DND-41 (cell line): ENCODE data around the gene CPAMD8.

Experiments used
- ATAC-seq: fragments of 200-7000 bp; cut with Tn5 transposase; 3 replicates; pipeline ENCODE4 v1.9.1; 2021; ENCODE audit warnings: low read depth; ENCODE audit not compliant: insufficient read depth
- DNase-seq: peaks from one replicate; pipeline ENCODE4 v3.0.0-alpha.2; 2020
- H2AFZ ChIP-seq: 2 replicates; pipeline ENCODE4 v1.6.0; 2012; ENCODE audit warnings: low read depth, low read length
- H3K27ac ChIP-seq: 2 replicates; pipeline ENCODE4 v1.5.1; 2012; ENCODE audit warnings: low read length, inconsistent platforms
- H3K27me3 ChIP-seq: fragments of 200-600 bp; sonication (generic); 2 replicates; pipeline ENCODE4 v1.6.0; 2012; ENCODE audit warnings: low read length, mild to moderate bottlenecking, inconsistent platforms; ENCODE audit not compliant: insufficient read depth, poor library complexity
- H3K36me3 ChIP-seq: 2 replicates; pipeline ENCODE4 v1.5.1; 2012; ENCODE audit warnings: low read length, inconsistent platforms; ENCODE audit not compliant: insufficient read depth
- H3K4me1 ChIP-seq: 2 replicates; pipeline ENCODE4 v1.5.1; 2012; ENCODE audit warnings: mild to moderate bottlenecking, low read length; ENCODE audit not compliant: insufficient read depth
- H3K4me2 ChIP-seq: 2 replicates; pipeline ENCODE4 v1.6.0; 2012; ENCODE audit warnings: mild to moderate bottlenecking, moderate library complexity, low read length, inconsistent platforms; ENCODE audit not compliant: insufficient read depth
- H3K4me3 ChIP-seq, 2 experiments: fragments of 200-600 bp in 1 of 2; shearing (Covaris generic) in 1 of 2; 2 replicates each; pipeline ENCODE4 v1.5.1; 2012 to 2016; ENCODE audit warnings: inconsistent platforms in 2 of 2, low read length in 2 of 2, mild to moderate bottlenecking in 2 of 2, low read depth in 1 of 2, moderate library complexity in 1 of 2
- H3K79me2 ChIP-seq: 2 replicates; pipeline ENCODE4 v1.6.0; 2012; ENCODE audit warnings: low read length, inconsistent platforms; ENCODE audit not compliant: insufficient read depth
- H3K9ac ChIP-seq: 2 replicates; pipeline ENCODE4 v1.6.0; 2012; ENCODE audit warnings: low read depth, mild to moderate bottlenecking, inconsistent platforms, low read length, moderate library complexity
- H3K9me3 ChIP-seq: 2 replicates; pipeline ENCODE4 v1.5.1; 2012; ENCODE audit warnings: low read length, moderate library complexity, mild to moderate bottlenecking, inconsistent platforms; ENCODE audit not compliant: insufficient read depth, severe bottlenecking
- H4K20me1 ChIP-seq: 2 replicates; pipeline ENCODE4 v1.6.0; 2012; ENCODE audit warnings: low read length; ENCODE audit not compliant: insufficient read depth
- CTCF ChIP-seq: IDR thresholded peaks from 2 replicates; pipeline ENCODE4 v1.5.1; 2012; ENCODE audit warnings: borderline replicate concordance, low read length, moderate library complexity, mild to moderate bottlenecking; ENCODE audit not compliant: poor library complexity, severe bottlenecking; ENCODE audit errors: extremely low read depth
- EZH2 ChIP-seq: IDR thresholded peaks from 3 replicates; pipeline ENCODE4 v1.6.1; 2012; ENCODE audit warnings: borderline replicate concordance, low read depth, mild to moderate bottlenecking, moderate library complexity, low read length, inconsistent platforms; ENCODE audit not compliant: severe bottlenecking

CPAMD8 gene

GRCh38 chr19:16861834-16862233 lies 164.8 kb downstream of the CPAMD8 start:
- no peak overlapping the region for H3K9ac ChIP-seq
- ATAC-seq: no peak
- peaks cover 56% of the 10 kb centered on the region for H3K36me3 ChIP-seq
- H3K4me3 ChIP-seq: no peak overlapping the region
- no peak for DNase-seq
- H3K4me1 ChIP-seq: no peaks in the 10 kb centered on the region
- TF ChIP-seq CTCF (no peak), EZH2 (no peak)
- no peaks in the 10 kb centered on the region for H3K9me3 ChIP-seq
- H3K79me2 ChIP-seq: no peaks in the 10 kb centered on the region
- no peaks in the 10 kb centered on the region for H3K27me3 ChIP-seq
- H3K27ac ChIP-seq: no peak overlapping the region
- peaks cover 5% of the 10 kb centered on the region for H4K20me1 ChIP-seq
- H3K4me2 ChIP-seq: no peak overlapping the region
- H2AFZ ChIP-seq: no peak overlapping the region

- no peaks in the 10 kb centered on the region for H3K79me2 ChIP-seq
- no peaks in the 10 kb centered on the region for H3K9me3 ChIP-seq
- H3K36me3 ChIP-seq: peaks cover 52% of the 10 kb centered on the region
- H4K20me1 ChIP-seq: peaks cover 5% of the 10 kb centered on the region
- no peak overlapping the region for H3K4me2 ChIP-seq
- no peak overlapping the region for H3K9ac ChIP-seq
- no peaks in the 10 kb centered on the region for H3K27me3 ChIP-seq
- no peak for TF ChIP-seq CTCF
- no peak for TF ChIP-seq EZH2
- H3K4me3 ChIP-seq: no peak overlapping the region
- DNase-seq (no peak), ATAC-seq (no peak)
- no peaks in the 10 kb centered on the region for H3K4me1 ChIP-seq
- H3K27ac ChIP-seq: no peak overlapping the region
- no peak overlapping the region for H2AFZ ChIP-seq
These were observed 165.6 kb downstream of the CPAMD8 start for GRCh38 chr19:16861011-16861410.

- no peak for ATAC-seq
- H3K27me3 ChIP-seq: no peaks in the 10 kb centered on the region
- H3K4me3 ChIP-seq: no peak overlapping the region
- DNase-seq: no peak
- H3K9me3 ChIP-seq: no peaks in the 10 kb centered on the region
- H3K4me1 ChIP-seq: no peaks in the 10 kb centered on the region
- TF ChIP-seq EZH2 (no peak), CTCF (no peak)
- H3K36me3 ChIP-seq: peaks cover 43% of the 10 kb centered on the region
- H2AFZ ChIP-seq: no peak overlapping the region
- peaks cover 5% of the 10 kb centered on the region for H4K20me1 ChIP-seq
- H3K4me2 ChIP-seq: no peak overlapping the region
- H3K27ac ChIP-seq: no peak overlapping the region
- no peak overlapping the region for H3K9ac ChIP-seq
- no peaks in the 10 kb centered on the region for H3K79me2 ChIP-seq
These were observed 166.5 kb downstream of the CPAMD8 start for GRCh38 chr19:16860118-16860517.

GRCh38 chr19:16859626-16860025 lies 167.0 kb downstream of the CPAMD8 start:
- H3K36me3 ChIP-seq: peaks cover 43% of the 10 kb centered on the region

More at GRCh38 chr19:16859626-16860025, 167.0 kb downstream of the CPAMD8 start:
- no peak overlapping the region for H3K9ac ChIP-seq
- peaks cover 5% of the 10 kb centered on the region for H4K20me1 ChIP-seq
- H3K27me3 ChIP-seq: no peaks in the 10 kb centered on the region
- H2AFZ ChIP-seq: no peak overlapping the region
- H3K4me2 ChIP-seq: no peak overlapping the region
- TF ChIP-seq EZH2 (no peak), CTCF (no peak)
- ATAC-seq (no peak), DNase-seq (no peak)
- no peaks in the 10 kb centered on the region for H3K9me3 ChIP-seq
- no peaks in the 10 kb centered on the region for H3K4me1 ChIP-seq
- no peak overlapping the region for H3K27ac ChIP-seq
- H3K4me3 ChIP-seq: no peak overlapping the region
- H3K79me2 ChIP-seq: no peaks in the 10 kb centered on the region
